Caco-2 (cell line): Measurements from ENCODE around the gene RHBDF1. TPM values are rescaled to one million over a fixed set of nuclear protein-coding genes. Genes with fewer than 3 reads are reported as not detected.
"Not testable (repeated sequence)": the region's sequence is repeated elsewhere in the genome, so short reads cannot be mapped to it uniquely, and the experiment has no call there.

Source experiments
- BruUV-seq: library from RNA; stranded (reverse); fragments of 400-500 nt; replicated peaks from 2 replicates; lab custom pipeline; 2021; lab: Mats Ljungman, UMichigan
- CTCF ChIA-PET: fragments of 300-600 bp; sonication (Branson Sonifier 250); formaldehyde crosslinking; loops from one replicate; lab custom pipeline; 2022; ENCODE audit warnings: antibody characterized with exemption; lab: Charles Lee
- POLR2A ChIA-PET: fragments of 300-600 bp; sonication (Branson Sonifier 250); formaldehyde crosslinking; loops from one replicate; lab custom pipeline; 2022; ENCODE audit warnings: antibody characterized with exemption; lab: Charles Lee
- DNase-seq, 2 experiments: peaks; one replicate each; pipeline versions ENCODE4 v3.0.0 to v3.0.0-alpha.2; 2020 to 2022
- H3K27me3 ChIP-seq: replicated peaks from 2 replicates; pipeline ENCODE4 v1.6.0; 2011; ENCODE audit warnings: low read length; ENCODE audit not compliant: control insufficient read depth, insufficient read depth
- H3K36me3 ChIP-seq: 2 replicates; pipeline ENCODE4 v1.5.1; 2011; ENCODE audit warnings: low read length; ENCODE audit not compliant: control insufficient read depth, insufficient read depth
- H3K4me1 ChIP-seq: fragments of 250-450 bp; sonication (Bioruptor Pico); 2 replicates; pipeline ENCODE4 v1.5.1; 2020; ENCODE audit warnings: mild to moderate bottlenecking
- H3K4me3 ChIP-seq: 2 replicates; pipeline ENCODE4 v1.5.1; 2011; ENCODE audit warnings: low read depth, mild to moderate bottlenecking, control low read depth, low read length
- H3K9me3 ChIP-seq: fragments of 250-450 bp; sonication (Bioruptor Pico); 2 replicates; pipeline ENCODE4 v1.5.1; 2020; ENCODE audit warnings: mild to moderate bottlenecking, moderate library complexity
- H3K27ac Mint-ChIP-seq: one replicate; pipeline ENCODE4 v1.8.0; 2022; ENCODE audit warnings: mixed read lengths; ENCODE audit not compliant: unreplicated experiment
- H3K27me3 Mint-ChIP-seq: one replicate; pipeline ENCODE4 v1.8.0; 2022; ENCODE audit warnings: mixed read lengths; ENCODE audit not compliant: insufficient read depth, unreplicated experiment
- H3K36me3 Mint-ChIP-seq: one replicate; pipeline ENCODE4 v1.8.0; 2022; ENCODE audit warnings: mild to moderate bottlenecking, mixed read lengths; ENCODE audit not compliant: insufficient read depth, unreplicated experiment
- H3K4me1 Mint-ChIP-seq: one replicate; pipeline ENCODE4 v1.8.0; 2022; ENCODE audit warnings: low read depth, mixed read lengths; ENCODE audit not compliant: unreplicated experiment
- H3K4me3 Mint-ChIP-seq: one replicate; pipeline ENCODE4 v1.8.0; 2022; ENCODE audit warnings: mild to moderate bottlenecking, moderate library complexity, mixed read lengths; ENCODE audit not compliant: unreplicated experiment
- H3K9me3 Mint-ChIP-seq: one replicate; pipeline ENCODE4 v1.8.0; 2022; ENCODE audit warnings: mixed read lengths; ENCODE audit not compliant: unreplicated experiment
- intact Hi-C: fragments of 100-400 bp; cut with micrococcal nuclease; formaldehyde crosslinking; loops from one replicate; pipeline ENCODE4 v1.10.0; 2022; ENCODE audit not compliant: unreplicated experiment
- total RNA-seq: library from RNA; stranded (reverse); gene quantifications from 2 replicates; pipeline ENCODE4 v1.2.3, GENCODE V29; 2022
- TF ChIP-seq, protein P1 (sequence below), 2 experiments: fragments of 200-600 bp in 1 of 2; IDR thresholded peaks; 1 replicate in 1 of 2; 2 replicates in 1 of 2; pipeline versions ENCODE4 v1.5.1 to v1.8.0; 2011 to 2022; ENCODE audit warnings: antibody characterized with exemption in 1 of 2, control low read depth in 1 of 2, inconsistent platforms in 1 of 2, low read depth in 1 of 2, low read length in 1 of 2, mild to moderate bottlenecking in 1 of 2, moderate library complexity in 1 of 2; ENCODE audit not compliant: insufficient read depth in 1 of 2, severe bottlenecking in 1 of 2, unreplicated experiment in 1 of 2

Gene RHBDF1
- total RNA-seq, 1 experiment from 2014 or later: 62.3 TPM

DNA sequence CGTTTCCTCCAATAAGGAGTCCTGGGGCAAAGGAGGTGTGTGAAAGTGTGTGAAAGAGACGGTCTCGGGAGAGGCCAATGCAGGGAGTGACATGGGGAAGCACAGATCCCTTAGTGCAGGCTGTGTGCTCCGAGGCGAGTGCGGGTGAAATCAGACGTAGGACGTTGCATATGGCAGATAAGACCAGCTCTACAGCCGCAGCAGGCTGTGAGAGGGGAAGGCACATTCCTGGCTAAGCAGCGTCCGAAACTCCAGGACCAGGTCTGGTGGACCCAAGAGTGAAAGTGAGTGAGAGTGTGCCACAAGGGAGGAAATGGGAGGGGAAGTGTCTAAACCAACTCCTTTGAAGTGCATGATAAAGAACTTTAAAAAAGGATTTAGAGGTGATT is 30.4 kb downstream of the RHBDF1 start:
- intact Hi-C loops: no loop called here
- Mint-ChIP-seq H3K27ac (no peak overlapping the region), H3K36me3 (peaks cover 58% of the 10 kb centered on the region), H3K27me3 (no peaks in the 10 kb centered on the region), H3K9me3 (peaks cover 14% of the 10 kb centered on the region), H3K4me3 (no peak overlapping the region), H3K4me1 (no peaks in the 10 kb centered on the region)
- Histone ChIP-seq H3K27me3 (no peaks in the 10 kb centered on the region), H3K9me3 (no peaks in the 10 kb centered on the region), H3K4me3 (no peak overlapping the region), H3K4me1 (no peaks in the 10 kb centered on the region), H3K36me3 (no peaks in the 10 kb centered on the region; the same call in 1 of the 2 replicates)
- no TSS peak for BruUV-seq
- ChIA-PET POLR2A (no interaction called here), CTCF (no interaction called here)
- TF ChIP-seq, protein P1, sequence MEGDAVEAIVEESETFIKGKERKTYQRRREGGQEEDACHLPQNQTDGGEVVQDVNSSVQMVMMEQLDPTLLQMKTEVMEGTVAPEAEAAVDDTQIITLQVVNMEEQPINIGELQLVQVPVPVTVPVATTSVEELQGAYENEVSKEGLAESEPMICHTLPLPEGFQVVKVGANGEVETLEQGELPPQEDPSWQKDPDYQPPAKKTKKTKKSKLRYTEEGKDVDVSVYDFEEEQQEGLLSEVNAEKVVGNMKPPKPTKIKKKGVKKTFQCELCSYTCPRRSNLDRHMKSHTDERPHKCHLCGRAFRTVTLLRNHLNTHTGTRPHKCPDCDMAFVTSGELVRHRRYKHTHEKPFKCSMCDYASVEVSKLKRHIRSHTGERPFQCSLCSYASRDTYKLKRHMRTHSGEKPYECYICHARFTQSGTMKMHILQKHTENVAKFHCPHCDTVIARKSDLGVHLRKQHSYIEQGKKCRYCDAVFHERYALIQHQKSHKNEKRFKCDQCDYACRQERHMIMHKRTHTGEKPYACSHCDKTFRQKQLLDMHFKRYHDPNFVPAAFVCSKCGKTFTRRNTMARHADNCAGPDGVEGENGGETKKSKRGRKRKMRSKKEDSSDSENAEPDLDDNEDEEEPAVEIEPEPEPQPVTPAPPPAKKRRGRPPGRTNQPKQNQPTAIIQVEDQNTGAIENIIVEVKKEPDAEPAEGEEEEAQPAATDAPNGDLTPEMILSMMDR (IDR thresholded peaks at IDR 0.05; ENCODE audit: insufficient read depth in 1 of 2, low read depth in 1 of 2, low read length in 1 of 2, severe bottlenecking in 1 of 2, unreplicated experiment in 1 of 2): no peak
- DNase-seq: no peak

DNA sequence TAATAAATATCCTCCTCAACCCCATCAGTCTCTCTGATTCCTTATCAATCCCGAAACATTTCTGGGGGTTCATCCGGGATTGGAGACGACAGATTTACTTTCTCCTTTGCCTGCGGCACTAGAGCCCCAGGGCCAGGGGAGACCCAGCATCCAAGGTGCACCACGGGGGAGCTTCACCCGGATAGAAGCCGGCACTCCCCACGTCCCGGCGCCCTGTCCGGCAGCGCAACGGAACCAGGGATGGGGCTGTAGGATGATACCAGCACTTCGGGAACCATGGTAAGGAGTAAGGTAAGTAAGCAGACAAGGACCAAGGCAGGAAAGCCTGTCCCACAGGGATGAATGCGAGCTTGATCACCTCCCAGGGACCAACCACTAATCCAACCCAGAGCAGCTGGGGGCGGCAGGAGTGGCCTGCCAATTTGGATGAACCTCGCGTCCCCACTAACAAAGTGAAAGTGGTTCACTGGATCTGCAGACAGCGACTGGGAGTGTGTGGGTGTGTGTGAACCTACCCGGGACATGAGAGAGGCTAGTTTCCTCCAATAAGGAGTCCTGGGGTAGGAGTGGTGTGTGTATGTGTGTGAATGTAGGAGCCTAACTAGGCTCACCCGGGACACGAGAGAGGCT is 30.9 kb downstream of the RHBDF1 start:
- Mint-ChIP-seq H3K9me3 (peaks cover 14% of the 10 kb centered on the region), H3K27ac (no peak overlapping the region), H3K27me3 (no peaks in the 10 kb centered on the region), H3K36me3 (peaks cover 60% of the 10 kb centered on the region), H3K4me3 (no peak overlapping the region), H3K4me1 (no peaks in the 10 kb centered on the region)
- no peak for DNase-seq
- H3K36me3 ChIP-seq: no peaks in the 10 kb centered on the region; the same call in 1 of the 2 replicates
- H3K9me3 ChIP-seq: no peaks in the 10 kb centered on the region
- TF ChIP-seq, protein P1 (IDR thresholded peaks at IDR 0.05; ENCODE audit: insufficient read depth in 1 of 2, low read depth in 1 of 2, low read length in 1 of 2, severe bottlenecking in 1 of 2, unreplicated experiment in 1 of 2): no peak
- CTCF ChIA-PET: no interaction called here
- no peaks in the 10 kb centered on the region for H3K4me1 ChIP-seq
- H3K4me3 ChIP-seq: no peak overlapping the region
- intact Hi-C loops: no loop called here
- H3K27me3 ChIP-seq: no peaks in the 10 kb centered on the region
- no TSS peak for BruUV-seq
- POLR2A ChIA-PET: no interaction called here

DNA sequence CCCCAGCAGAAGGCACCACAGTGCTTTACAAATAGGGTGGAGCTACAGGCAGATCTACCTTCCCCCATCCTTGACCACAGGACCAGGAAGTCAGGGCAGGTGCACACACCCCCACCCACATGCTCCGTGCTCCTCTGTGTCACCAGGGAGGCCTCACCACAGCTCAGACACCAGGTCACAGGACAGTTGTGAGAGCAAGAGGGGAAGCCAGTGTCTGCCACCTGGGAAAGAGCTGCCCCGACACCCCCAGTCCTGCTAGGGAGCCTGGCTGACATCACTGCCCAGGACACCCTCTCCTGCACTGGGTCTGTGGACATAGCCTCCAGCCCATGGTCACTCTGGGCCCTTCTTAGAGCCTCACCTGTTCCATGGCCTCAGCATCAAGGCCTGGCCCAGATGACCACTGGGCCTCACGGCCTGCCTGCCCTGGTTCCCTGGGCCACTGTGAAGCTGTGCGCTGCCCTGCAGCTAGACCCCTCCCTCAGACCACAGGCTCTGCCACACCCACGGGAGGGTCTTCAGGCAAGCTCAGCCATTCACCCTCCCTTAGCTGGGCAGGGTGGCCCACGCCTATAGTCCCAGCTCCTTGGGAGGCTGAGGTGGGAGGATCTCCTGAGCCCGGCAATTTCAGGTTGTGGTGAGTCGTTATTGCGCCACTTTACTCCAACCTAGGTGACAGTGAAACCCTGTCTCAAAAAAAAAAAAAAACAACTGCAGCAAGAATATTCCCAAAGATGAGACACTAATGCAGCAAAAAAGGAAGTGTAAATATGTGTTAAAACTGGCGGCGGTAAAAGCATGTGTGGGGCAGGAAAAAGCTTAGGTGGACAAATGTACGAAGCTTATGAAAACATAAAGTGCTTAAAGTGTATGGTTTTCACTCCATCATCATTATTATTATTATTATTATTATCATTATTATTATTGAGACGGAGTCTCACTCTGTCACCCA is 33.2 kb downstream of the RHBDF1 start:
- CTCF ChIA-PET: no interaction called here
- H3K27me3 ChIP-seq: no peaks in the 10 kb centered on the region

DNA sequence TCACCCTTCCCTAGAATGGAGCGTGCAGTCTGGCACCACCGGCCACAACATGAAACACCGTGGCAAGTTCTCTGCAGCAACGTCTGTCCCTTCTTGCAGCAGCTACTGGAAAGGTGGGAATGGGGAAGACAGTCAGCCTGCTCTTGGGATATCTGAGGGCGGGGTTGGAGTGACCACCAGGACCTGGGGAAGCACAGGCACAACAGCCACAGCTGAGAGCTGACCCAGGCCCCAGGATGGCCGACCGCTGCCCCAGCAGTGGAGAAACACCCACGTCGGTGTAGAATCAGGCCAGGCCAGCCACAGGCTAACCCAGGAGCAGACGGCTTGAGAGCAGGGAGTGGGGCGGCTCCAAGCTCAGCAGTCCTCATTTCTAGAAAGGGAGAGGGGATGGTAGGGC is 34.2 kb downstream of the RHBDF1 start:
- H3K36me3 ChIP-seq, CTCF ChIA-PET, H3K27me3 Mint-ChIP-seq, H3K4me3 ChIP-seq, H3K4me3 Mint-ChIP-seq, H3K27ac Mint-ChIP-seq, intact Hi-C loops, H3K27me3 ChIP-seq, H3K4me1 Mint-ChIP-seq, H3K9me3 ChIP-seq, DNase-seq, BruUV-seq, H3K4me1 ChIP-seq, POLR2A ChIA-PET: not testable (repeated sequence)
- H3K9me3 Mint-ChIP-seq: peaks cover 14% of the 10 kb centered on the region
- H3K36me3 Mint-ChIP-seq: peaks cover 45% of the 10 kb centered on the region

More for the DNA sequence above, 33.2 kb downstream of the RHBDF1 start:
- POLR2A ChIA-PET: interaction anchor here (0.7 kb wide), 2 partner anchors 325 to 362 kb away, joined by 8 to 10 read pairs; no protein-coding TSS in a partner anchor
- DNase-seq: no peak
- Mint-ChIP-seq H3K36me3 (peaks cover 51% of the 10 kb centered on the region), H3K27me3 (no peaks in the 10 kb centered on the region), H3K27ac (no peak overlapping the region), H3K4me3 (no peak overlapping the region), H3K9me3 (peaks cover 14% of the 10 kb centered on the region), H3K4me1 (no peaks in the 10 kb centered on the region)
- Histone ChIP-seq H3K36me3 (no peaks in the 10 kb centered on the region; the same call in 1 of the 2 replicates), H3K9me3 (no peaks in the 10 kb centered on the region), H3K4me3 (no peak overlapping the region), H3K4me1 (no peaks in the 10 kb centered on the region)
- TF ChIP-seq, protein P1 (IDR thresholded peaks at IDR 0.05; ENCODE audit: insufficient read depth in 1 of 2, low read depth in 1 of 2, low read length in 1 of 2, severe bottlenecking in 1 of 2, unreplicated experiment in 1 of 2): no peak
- no TSS peak for BruUV-seq
- intact Hi-C loops: no loop called here
